Measurements from ENCODE around the gene PKD1L1.

PKD1L1 gene

DNA sequence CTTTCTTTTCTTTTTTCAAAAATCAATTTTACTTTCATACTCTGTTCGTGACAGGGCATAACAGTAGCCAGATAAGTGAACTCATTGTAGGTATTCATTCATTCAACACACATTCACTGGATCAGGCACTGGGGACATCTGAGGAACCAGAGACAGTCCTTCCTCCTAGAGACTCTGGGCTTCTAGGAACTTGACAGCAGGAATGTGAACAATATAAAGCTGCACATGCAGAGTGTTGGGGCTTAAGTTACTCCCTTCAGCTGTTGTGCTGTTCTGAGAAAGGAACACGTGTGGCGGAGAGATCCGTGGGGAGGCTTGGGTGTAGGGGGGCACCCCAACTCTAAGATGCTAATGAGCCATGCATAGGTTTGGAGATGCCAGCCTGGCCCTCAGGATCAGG is 120.4 kb downstream of the PKD1L1 start (continued):
- TF ChIP-seq, protein P1, sequence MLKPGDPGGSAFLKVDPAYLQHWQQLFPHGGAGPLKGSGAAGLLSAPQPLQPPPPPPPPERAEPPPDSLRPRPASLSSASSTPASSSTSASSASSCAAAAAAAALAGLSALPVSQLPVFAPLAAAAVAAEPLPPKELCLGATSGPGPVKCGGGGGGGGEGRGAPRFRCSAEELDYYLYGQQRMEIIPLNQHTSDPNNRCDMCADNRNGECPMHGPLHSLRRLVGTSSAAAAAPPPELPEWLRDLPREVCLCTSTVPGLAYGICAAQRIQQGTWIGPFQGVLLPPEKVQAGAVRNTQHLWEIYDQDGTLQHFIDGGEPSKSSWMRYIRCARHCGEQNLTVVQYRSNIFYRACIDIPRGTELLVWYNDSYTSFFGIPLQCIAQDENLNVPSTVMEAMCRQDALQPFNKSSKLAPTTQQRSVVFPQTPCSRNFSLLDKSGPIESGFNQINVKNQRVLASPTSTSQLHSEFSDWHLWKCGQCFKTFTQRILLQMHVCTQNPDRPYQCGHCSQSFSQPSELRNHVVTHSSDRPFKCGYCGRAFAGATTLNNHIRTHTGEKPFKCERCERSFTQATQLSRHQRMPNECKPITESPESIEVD (tag by site-specific recombination; IDR thresholded peaks at IDR 0.05): no peak
- TF ChIP-seq ZNF837 (tag by site-specific recombination; IDR thresholded peaks at IDR 0.05) (no peak), MEIS1 (CRISPR knock-in tag; IDR thresholded peaks at IDR 0.05; ENCODE audit: borderline replicate concordance) (no peak), YY1 (tag by site-specific recombination; IDR thresholded peaks at IDR 0.05) (no peak), ZNF791 (tag by site-specific recombination; IDR thresholded peaks at IDR 0.05) (no peak), ZNF140 (tag by site-specific recombination; IDR thresholded peaks at IDR 0.05) (no peak)
- TF ChIP-seq, protein P2, sequence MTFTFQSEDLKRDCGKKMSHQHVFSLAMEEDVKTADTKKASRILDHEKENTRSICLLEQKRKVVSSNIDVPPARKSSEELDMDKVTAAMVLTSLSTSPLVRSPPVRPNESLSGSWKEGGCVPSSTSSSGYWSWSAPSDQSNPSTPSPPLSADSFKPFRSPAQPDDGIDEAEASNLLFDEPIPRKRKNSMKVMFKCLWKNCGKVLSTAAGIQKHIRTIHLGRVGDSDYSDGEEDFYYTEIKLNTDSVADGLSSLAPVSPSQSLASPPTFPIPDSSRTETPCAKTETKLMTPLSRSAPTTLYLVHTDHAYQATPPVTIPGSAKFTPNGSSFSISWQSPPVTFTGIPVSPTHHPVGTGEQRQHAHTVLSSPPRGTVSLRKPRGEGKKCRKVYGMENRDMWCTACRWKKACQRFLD (tag by site-specific recombination; IDR thresholded peaks at IDR 0.05): no peak

DNA sequence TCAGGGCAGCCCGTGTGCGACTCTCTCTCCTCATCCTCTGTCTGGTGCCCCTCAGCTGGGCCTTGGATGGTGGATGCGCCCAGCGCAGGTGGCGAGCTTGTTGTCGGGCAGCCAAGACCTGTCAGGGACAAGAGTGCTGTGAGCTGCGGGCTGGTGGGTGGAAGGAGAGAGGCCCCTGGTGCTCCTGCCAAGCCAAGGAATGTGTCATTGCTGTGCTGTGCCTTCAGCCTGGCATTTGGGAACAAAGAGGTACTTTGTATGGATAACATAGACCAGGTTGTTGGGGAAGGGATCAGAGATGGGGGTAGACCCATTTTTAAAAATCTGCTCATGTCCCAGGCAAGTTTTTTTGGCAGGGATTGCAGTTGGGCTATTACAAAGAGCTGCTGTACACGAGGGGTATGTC is 120.9 kb downstream of the PKD1L1 start:
- CTCF ChIA-PET: interaction anchor here (1.0 to 2.4 kb wide), 3 partner anchors 382 to 561 kb away, joined by 3 to 10 read pairs (median 4); no protein-coding TSS in a partner anchor
- H3K27ac ChIP-seq (ENCODE audit: extremely low read depth, low read depth, low read length): no peak overlapping the region
- no peak for TF ChIP-seq ZFP3 (tag by site-specific recombination; IDR thresholded peaks at IDR 0.05; ENCODE audit: low read depth)
- TF ChIP-seq, protein P3, sequence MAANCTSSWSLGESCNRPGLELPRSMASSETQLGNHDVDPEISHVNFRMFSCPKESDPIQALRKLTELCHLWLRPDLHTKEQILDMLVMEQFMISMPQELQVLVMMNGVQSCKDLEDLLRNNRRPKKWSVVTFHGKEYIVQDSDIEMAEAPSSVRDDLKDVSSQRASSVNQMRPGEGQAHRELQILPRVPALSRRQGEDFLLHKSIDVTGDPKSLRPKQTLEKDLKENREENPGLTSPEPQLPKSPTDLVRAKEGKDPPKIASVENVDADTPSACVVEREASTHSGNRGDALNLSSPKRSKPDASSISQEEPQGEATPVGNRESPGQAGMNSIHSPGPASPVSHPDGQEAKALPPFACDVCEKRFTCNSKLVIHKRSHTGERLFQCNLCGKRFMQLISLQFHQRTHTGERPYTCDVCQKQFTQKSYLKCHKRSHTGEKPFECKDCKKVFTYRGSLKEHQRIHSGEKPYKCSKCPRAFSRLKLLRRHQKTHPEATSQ (tag by site-specific recombination; IDR thresholded peaks at IDR 0.05): no peak
- no peak for TF ChIP-seq ZSCAN23 (tag by site-specific recombination; IDR thresholded peaks at IDR 0.05)
- no peak for TF ChIP-seq ZNF174 (tag by site-specific recombination; IDR thresholded peaks at IDR 0.05)
- TF ChIP-seq ZNF221 (tag by site-specific recombination; IDR thresholded peaks at IDR 0.05; ENCODE audit: borderline replicate concordance): no peak
- POLR2A ChIA-PET: no interaction called here
- H3K4me3 ChIP-seq (ENCODE audit: low read depth, low read length): no peak overlapping the region
- no peaks in the 10 kb centered on the region for H3K36me3 ChIP-seq (ENCODE audit: control insufficient read depth in 2 of 2, insufficient read depth in 1 of 2, low read length in 2 of 2)
- no peaks in the 10 kb centered on the region for H3K9me3 ChIP-seq (ENCODE audit: control insufficient read depth, insufficient read depth, low read depth, low read length)
- no peaks in the 10 kb centered on the region for H3K4me1 ChIP-seq (ENCODE audit: control insufficient read depth, insufficient read depth, low read length)

DNA sequence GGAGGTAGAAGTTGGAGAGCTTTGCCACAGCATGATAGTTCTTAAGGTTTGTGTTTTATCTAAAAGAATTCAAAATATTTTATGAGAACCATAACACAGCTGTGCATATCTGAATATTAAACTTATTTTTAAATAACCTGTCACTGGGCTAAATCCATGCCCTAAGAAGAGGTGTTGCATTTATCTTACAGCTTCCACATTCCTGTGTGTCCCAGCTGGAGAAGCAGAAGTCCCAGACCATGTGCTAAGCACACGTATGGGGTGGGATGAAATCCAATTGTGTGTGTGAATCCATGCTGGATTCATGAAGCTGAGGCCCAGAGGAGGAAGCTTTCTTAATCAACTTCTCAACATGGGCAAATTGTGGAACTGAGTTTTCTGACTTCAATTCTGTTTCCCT is 121.5 kb downstream of the PKD1L1 start:
- no peak for TF ChIP-seq ZNF654 (tag by site-specific recombination; IDR thresholded peaks at IDR 0.05; ENCODE audit: low read depth)
- Histone ChIP-seq H3K36me3 (ENCODE audit: control insufficient read depth in 2 of 2, insufficient read depth in 1 of 2, low read length in 2 of 2) (no peaks in the 10 kb centered on the region), H3K4me1 (ENCODE audit: control insufficient read depth, insufficient read depth, low read length) (no peaks in the 10 kb centered on the region), H3K27ac (ENCODE audit: extremely low read depth, low read depth, low read length) (no peak overlapping the region), H3K4me3 (ENCODE audit: low read depth, low read length) (no peak overlapping the region), H3K9me3 (ENCODE audit: control insufficient read depth, insufficient read depth, low read depth, low read length) (no peaks in the 10 kb centered on the region)
- ChIA-PET POLR2A (no interaction called here), CTCF (interaction anchor here (1.0 to 2.4 kb wide), 3 partner anchors 382 to 561 kb away, joined by 3 to 10 read pairs (median 4); no protein-coding TSS in a partner anchor)

DNA sequence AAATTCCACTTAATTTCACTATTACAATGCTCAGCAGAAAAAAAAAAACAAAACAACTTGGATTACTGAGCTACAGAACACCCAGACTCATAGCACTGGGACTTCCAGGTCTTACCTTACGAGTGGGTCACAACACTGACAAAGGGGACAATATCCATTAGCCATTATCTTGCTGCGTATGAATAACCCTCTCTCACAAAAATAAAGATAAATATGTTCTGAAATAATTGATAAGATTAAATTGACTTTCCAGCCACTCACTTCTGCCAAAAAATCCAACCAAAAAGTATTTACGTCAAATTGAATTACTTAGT is 128.7 kb downstream of the PKD1L1 start:
- Histone ChIP-seq H3K36me3 (ENCODE audit: control insufficient read depth in 2 of 2, insufficient read depth in 1 of 2, low read length in 2 of 2) (no peaks in the 10 kb centered on the region), H3K27ac (ENCODE audit: extremely low read depth, low read depth, low read length) (no peak overlapping the region), H3K4me1 (ENCODE audit: control insufficient read depth, insufficient read depth, low read length) (no peaks in the 10 kb centered on the region), H3K9me3 (ENCODE audit: control insufficient read depth, insufficient read depth, low read depth, low read length) (no peaks in the 10 kb centered on the region), H3K4me3 (ENCODE audit: low read depth, low read length) (no peak overlapping the region)
- ChIA-PET POLR2A (interaction anchor here (0.6 to 0.9 kb wide), 2 partner anchors 384 to 750 kb away, joined by 3 to 4 read pairs; no protein-coding TSS in a partner anchor), CTCF (interaction anchor here (0.7 to 2.1 kb wide), 23 partner anchors 11 to 634 kb away, joined by 3 to 38 read pairs (median 5); partner anchors contain the start of gene TNS3)
- TF ChIP-seq ZSCAN16 (tag by site-specific recombination; IDR thresholded peaks at IDR 0.05) (no peak), ZNF311 (tag by site-specific recombination; IDR thresholded peaks at IDR 0.05; ENCODE audit: borderline replicate concordance) (no peak), ZNF670 (tag by site-specific recombination; IDR thresholded peaks at IDR 0.05; ENCODE audit: low read depth) (no peak), MYNN (tag by site-specific recombination; IDR thresholded peaks at IDR 0.05; ENCODE audit: borderline replicate concordance) (no peak), KLF9 (tag by site-specific recombination; IDR thresholded peaks at IDR 0.05; ENCODE audit: low read depth) (no peak)
- TF ChIP-seq, protein P3 (tag by site-specific recombination; IDR thresholded peaks at IDR 0.05): no peak
- TF ChIP-seq, protein P4, sequence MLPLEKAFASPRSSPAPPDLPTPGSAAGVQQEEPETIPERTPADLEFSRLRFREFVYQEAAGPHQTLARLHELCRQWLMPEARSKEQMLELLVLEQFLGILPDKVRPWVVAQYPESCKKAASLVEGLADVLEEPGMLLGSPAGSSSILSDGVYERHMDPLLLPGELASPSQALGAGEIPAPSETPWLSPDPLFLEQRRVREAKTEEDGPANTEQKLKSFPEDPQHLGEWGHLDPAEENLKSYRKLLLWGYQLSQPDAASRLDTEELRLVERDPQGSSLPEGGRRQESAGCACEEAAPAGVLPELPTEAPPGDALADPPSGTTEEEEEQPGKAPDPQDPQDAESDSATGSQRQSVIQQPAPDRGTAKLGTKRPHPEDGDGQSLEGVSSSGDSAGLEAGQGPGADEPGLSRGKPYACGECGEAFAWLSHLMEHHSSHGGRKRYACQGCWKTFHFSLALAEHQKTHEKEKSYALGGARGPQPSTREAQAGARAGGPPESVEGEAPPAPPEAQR (tag by site-specific recombination; IDR thresholded peaks at IDR 0.05): no peak
- TF ChIP-seq, protein P5, sequence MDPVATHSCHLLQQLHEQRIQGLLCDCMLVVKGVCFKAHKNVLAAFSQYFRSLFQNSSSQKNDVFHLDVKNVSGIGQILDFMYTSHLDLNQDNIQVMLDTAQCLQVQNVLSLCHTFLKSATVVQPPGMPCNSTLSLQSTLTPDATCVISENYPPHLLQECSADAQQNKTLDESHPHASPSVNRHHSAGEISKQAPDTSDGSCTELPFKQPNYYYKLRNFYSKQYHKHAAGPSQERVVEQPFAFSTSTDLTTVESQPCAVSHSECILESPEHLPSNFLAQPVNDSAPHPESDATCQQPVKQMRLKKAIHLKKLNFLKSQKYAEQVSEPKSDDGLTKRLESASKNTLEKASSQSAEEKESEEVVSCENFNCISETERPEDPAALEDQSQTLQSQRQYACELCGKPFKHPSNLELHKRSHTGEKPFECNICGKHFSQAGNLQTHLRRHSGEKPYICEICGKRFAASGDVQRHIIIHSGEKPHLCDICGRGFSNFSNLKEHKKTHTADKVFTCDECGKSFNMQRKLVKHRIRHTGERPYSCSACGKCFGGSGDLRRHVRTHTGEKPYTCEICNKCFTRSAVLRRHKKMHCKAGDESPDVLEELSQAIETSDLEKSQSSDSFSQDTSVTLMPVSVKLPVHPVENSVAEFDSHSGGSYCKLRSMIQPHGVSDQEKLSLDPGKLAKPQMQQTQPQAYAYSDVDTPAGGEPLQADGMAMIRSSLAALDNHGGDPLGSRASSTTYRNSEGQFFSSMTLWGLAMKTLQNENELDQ (tag by site-specific recombination; IDR thresholded peaks at IDR 0.05; ENCODE audit: low read depth): no peak

Data from HEK293 (cell line).